ENCODE data around the gene RNU5B-1.

GRCh38 chr15:65285291-65286068 lies 19.0 kb upstream of the RNU5B-1 start:
- TF ChIP-seq CTCF (IDR thresholded peaks at IDR 0.05; ENCODE audit: insufficient read depth, low read length) (no peak), POLR2AphosphoS5 (IDR thresholded peaks at IDR 0.05; ENCODE audit: low read depth) (no peak), GABPA (IDR thresholded peaks at IDR 0.05; ENCODE audit: low read depth) (no peak), SPI1 (IDR thresholded peaks at IDR 0.05; ENCODE audit: borderline replicate concordance, low read depth) (no peak)
